Naive thymus-derived CD4-positive, alpha-beta T cell (primary cell): ENCODE results near the gene PTMA. TPM values are rescaled to one million over a fixed set of nuclear protein-coding genes. Genes with fewer than 3 reads are reported as not detected.

ENCODE experiments used
- ATAC-seq: fragments of 150-1000 bp; cut with Tn5 transposase; 2 replicates; pipeline ENCODE4 v1.10.0; 2021; ENCODE audit warnings: mild to moderate bottlenecking, moderate library complexity
- CTCF ChIA-PET: fragments of 350-600 bp; sonication (Branson Sonifier 250); formaldehyde crosslinking; loops from one replicate; lab custom pipeline; 2021; ENCODE audit warnings: antibody characterized with exemption; lab: Charles Lee
- POLR2A ChIA-PET: fragments of 350-600 bp; sonication (Branson Sonifier 250); formaldehyde crosslinking; loops from one replicate; lab custom pipeline; 2021; ENCODE audit warnings: antibody characterized with exemption, inconsistent platforms; lab: Charles Lee
- DNase-seq, 9 donors: peaks; one replicate each; pipeline versions ENCODE4 v3.0.0 to v3.0.0-alpha.2; 2020 to 2022; ENCODE audit warnings: mixed read lengths in 1 of 9
- H3K27ac ChIP-seq: one replicate; pipeline ENCODE4 v1.7.0; 2013; ENCODE audit warnings: mild to moderate bottlenecking, low read depth, low read length, moderate library complexity
- H3K27me3 ChIP-seq, 2 donors: one replicate each; pipeline ENCODE4 v1.7.0; 2013; ENCODE audit warnings: low read length in 2 of 2, mild to moderate bottlenecking in 2 of 2, moderate library complexity in 2 of 2; ENCODE audit not compliant: control insufficient read depth in 2 of 2, insufficient read depth in 2 of 2
- H3K36me3 ChIP-seq, 3 experiments: 1 replicate in 2 of 3; 2 replicates in 1 of 3; pipeline ENCODE4 v1.7.0; 2013; ENCODE audit warnings: low read length in 3 of 3, mild to moderate bottlenecking in 3 of 3, moderate library complexity in 1 of 3; ENCODE audit not compliant: insufficient read depth in 3 of 3, control insufficient read depth in 2 of 3
- H3K4me1 ChIP-seq, 2 donors: one replicate each; pipeline ENCODE4 v1.7.0; 2013; ENCODE audit warnings: low read length in 2 of 2, mild to moderate bottlenecking in 2 of 2, moderate library complexity in 1 of 2; ENCODE audit not compliant: control insufficient read depth in 2 of 2, insufficient read depth in 2 of 2
- H3K4me3 ChIP-seq: 2 replicates; pipeline ENCODE4 v1.7.0; 2013; ENCODE audit warnings: mild to moderate bottlenecking, low read length
- H3K9me3 ChIP-seq, 3 experiments: 1 replicate in 2 of 3; 2 replicates in 1 of 3; pipeline ENCODE4 v1.7.0; 2013; ENCODE audit warnings: low read length in 3 of 3; ENCODE audit not compliant: control insufficient read depth in 2 of 3
- H3K27ac Mint-ChIP-seq, 9 donors: one replicate each; pipeline ENCODE4 v1.8.0; 2020 to 2022; ENCODE audit warnings: mixed read lengths in 9 of 9, mild to moderate bottlenecking in 8 of 9, moderate library complexity in 5 of 9, inconsistent platforms in 2 of 9
- H3K27me3 Mint-ChIP-seq, 5 donors: one replicate each; pipeline ENCODE4 v1.8.0; 2021 to 2022; ENCODE audit warnings: mixed read lengths in 5 of 5, mild to moderate bottlenecking in 1 of 5
- H3K36me3 Mint-ChIP-seq, 5 donors: one replicate each; pipeline ENCODE4 v1.8.0; 2020 to 2022; ENCODE audit warnings: mixed read lengths in 5 of 5, mild to moderate bottlenecking in 3 of 5, inconsistent platforms in 1 of 5
- H3K4me1 Mint-ChIP-seq, 7 donors: one replicate each; pipeline ENCODE4 v1.8.0; 2020 to 2022; ENCODE audit warnings: mixed read lengths in 7 of 7, mild to moderate bottlenecking in 3 of 7, inconsistent platforms in 1 of 7
- H3K4me3 Mint-ChIP-seq, 10 donors: one replicate each; pipeline ENCODE4 v1.8.0; 2020 to 2022; ENCODE audit warnings: mild to moderate bottlenecking in 10 of 10, mixed read lengths in 10 of 10, moderate library complexity in 6 of 10, inconsistent platforms in 2 of 10
- H3K9me3 Mint-ChIP-seq, 11 donors: one replicate each; pipeline ENCODE4 v1.8.0; 2020 to 2022; ENCODE audit warnings: mixed read lengths in 11 of 11, mild to moderate bottlenecking in 4 of 11, inconsistent platforms in 1 of 11, moderate library complexity in 1 of 11
- intact Hi-C, 2 donors: fragments of 100-400 bp; cut with micrococcal nuclease; formaldehyde crosslinking; loops; one replicate each; pipeline ENCODE4 v1.15.1; 2023
- polyA plus RNA-seq, 2 donors: library from polyadenylated mRNA; unstranded; fragments of 300-500 nt; fragmentation: Illumina TruSeq; gene quantifications; one replicate each; pipeline ENCODE4 v1.2.3, GENCODE V29; 2021
- total RNA-seq, 6 experiments: library from RNA in 5 of 6; stranded (reverse) in 5 of 6; gene quantifications; 1 replicate in 5 of 6; 2 replicates in 1 of 6; pipeline ENCODE4 v1.2.3 and lab custom pipeline; 2021 to 2026

PTMA gene
- total and polyA plus RNA-seq, 7 experiments from 2014 or later, result 1,211 to 2,051 (median 1,324) TPM

DNA sequence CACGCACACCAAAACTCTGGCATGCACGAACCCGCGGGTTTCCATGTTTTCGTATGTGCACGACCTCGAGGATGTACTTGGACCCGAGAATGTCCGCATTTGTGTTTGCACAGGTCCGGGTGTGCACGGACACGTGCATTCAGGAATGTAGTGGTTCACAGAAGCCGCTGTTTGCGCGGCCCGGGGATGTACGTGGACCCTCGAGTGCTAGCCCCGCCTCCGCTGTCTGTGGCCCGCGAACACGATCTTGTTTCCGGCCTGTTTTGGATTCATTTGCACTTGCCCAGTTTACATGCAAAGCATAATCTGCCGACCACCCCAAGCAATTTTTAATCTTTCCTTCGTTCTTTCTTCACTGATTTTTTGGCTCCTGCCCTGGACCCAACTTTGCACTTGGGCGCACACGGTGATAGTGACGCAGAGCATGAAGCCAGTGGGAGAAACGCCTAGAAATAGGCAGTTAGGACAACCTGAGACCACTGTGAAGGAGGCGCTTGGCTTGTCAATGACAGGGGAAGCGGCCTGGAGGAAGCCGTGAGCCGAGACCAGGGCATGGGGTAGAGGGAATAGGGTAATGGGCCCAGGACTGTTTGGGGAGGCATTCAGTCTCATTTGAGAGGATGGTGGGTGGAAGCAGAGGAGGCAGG is 45.4 kb upstream of the PTMA start:
- POLR2A ChIA-PET, result interaction anchor here (0.6 to 9.2 kb wide), 8 partner anchors 9 to 146 kb away, joined by 3 to 241 read pairs (median 8); partner anchors contain the start of gene PTMA
- ATAC-seq, result no peak

DNA sequence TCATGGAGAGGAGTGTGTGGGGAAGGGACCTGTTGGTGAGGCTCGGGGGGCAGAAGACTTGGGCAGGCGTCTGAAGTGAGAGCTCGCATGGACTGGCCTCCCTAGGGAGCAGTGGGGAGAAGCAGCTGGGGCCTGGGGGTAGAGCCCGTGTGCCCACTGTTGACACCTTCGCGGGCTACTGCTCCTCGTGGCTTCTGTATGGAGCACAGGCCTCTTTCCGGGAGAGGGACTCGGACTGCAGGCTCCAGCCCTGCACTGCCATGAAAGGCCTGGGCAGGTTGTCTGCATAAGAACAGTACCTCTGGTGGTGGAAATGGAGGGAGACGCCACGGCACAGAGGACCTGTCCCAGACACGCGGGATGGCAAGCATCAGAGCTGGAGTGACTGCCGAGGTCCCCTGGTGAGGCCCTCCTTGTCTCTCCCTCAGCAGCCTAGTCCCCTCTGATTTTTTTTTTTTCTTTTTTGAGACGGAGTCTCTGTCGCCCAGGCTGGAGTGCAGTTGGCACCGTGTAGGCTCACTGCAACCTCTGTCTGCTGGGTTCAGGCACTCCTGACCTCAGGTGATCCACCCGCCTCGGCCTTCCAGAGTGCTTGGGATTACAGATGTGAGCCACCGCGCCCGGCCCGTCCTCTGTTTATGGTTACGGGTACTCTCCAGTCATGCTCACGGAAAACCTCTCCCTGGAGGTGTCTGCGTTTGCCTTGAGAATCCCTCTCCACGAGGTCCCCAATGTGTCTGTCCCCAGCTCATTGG is 44.7 kb upstream of the PTMA start:
- DNase-seq (no peak), ATAC-seq (no peak)
- ChIA-PET POLR2A (interaction anchor here (0.7 to 9.2 kb wide), 4 partner anchors 11 to 51 kb away, joined by 3 to 241 read pairs (median 7); partner anchors contain the start of gene PTMA), CTCF (interaction anchor here (1.6 to 2.7 kb wide), 2 partner anchors 11 to 51 kb away, joined by 4 to 14 read pairs; no protein-coding TSS in a partner anchor)
- H3K4me3 Mint-ChIP-seq, result peak overlapping the region in 7 of 10 donors; percentile 11 to 87 (median 78)
- H3K4me1 Mint-ChIP-seq, result peaks cover 8 to 34% (median 23%) of the 10 kb centered on the region in 7 donors
- H3K36me3 Mint-ChIP-seq, result peaks cover 0 to 5% (median 0%) of the 10 kb centered on the region in 5 donors
- Histone ChIP-seq H3K27me3 (no peaks in the 10 kb centered on the region), H3K4me1 (peaks cover 8 to 14% of the 10 kb centered on the region in 2 donors), H3K4me3 (no peak overlapping the region), H3K27ac (no peak overlapping the region), H3K9me3 (no peaks in the 10 kb centered on the region), H3K36me3 (no peaks in the 10 kb centered on the region)
- intact Hi-C loops, result loop anchor here in 1 of 2 donors (2.0 to 5.0 kb wide), 2 partner anchors 149 to 1741 kb away; partner anchors contain the start of genes FBXO36 and TRIP12
- no peaks in the 10 kb centered on the region for H3K27me3 Mint-ChIP-seq
- H3K9me3 Mint-ChIP-seq, result peaks cover 0 to 5% (median 0%) of the 10 kb centered on the region in 11 donors
- H3K27ac Mint-ChIP-seq, result peak overlapping the region; percentile 71 to 99 (median 96)

More for the DNA sequence above, 45.4 kb upstream of the PTMA start:
- no peaks in the 10 kb centered on the region for H3K27me3 Mint-ChIP-seq
- CTCF ChIA-PET, result interaction anchor here (1.0 to 1.6 kb wide), 3 partner anchors 12 to 52 kb away, joined by 4 read pairs; no protein-coding TSS in a partner anchor
- no peaks in the 10 kb centered on the region for H3K36me3 ChIP-seq
- peak overlapping the region; percentile 54 to 87 (median 80) for H3K4me3 Mint-ChIP-seq
- peaks cover 0 to 5% (median 0%) of the 10 kb centered on the region in 11 donors for H3K9me3 Mint-ChIP-seq
- H3K9me3 ChIP-seq, result no peaks in the 10 kb centered on the region
- no peaks in the 10 kb centered on the region for H3K27me3 ChIP-seq
- peak overlapping the region; percentile 59 for H3K4me3 ChIP-seq
- H3K4me1 Mint-ChIP-seq, result peaks cover 8 to 34% (median 23%) of the 10 kb centered on the region in 7 donors
- peak overlapping the region; percentile 83 to 99 (median 96) for H3K27ac Mint-ChIP-seq
- intact Hi-C loops, result loop anchor here (1.0 to 5.0 kb wide), 13 partner anchors 14 to 1741 kb away; partner anchors contain the start of genes PDE6D (in 2 of the 2), FBXO36 (in 1 of the 2), NCL (in 1 of the 2) and TRIP12 (in 1 of the 2)
- peak overlapping the region; percentile 88 for H3K27ac ChIP-seq
- peak in 1 of 9 donors; percentile 13 for DNase-seq
- peaks cover 8 to 14% of the 10 kb centered on the region in 2 donors for H3K4me1 ChIP-seq
- peaks cover 0 to 5% (median 0%) of the 10 kb centered on the region in 5 donors for H3K36me3 Mint-ChIP-seq

DNA sequence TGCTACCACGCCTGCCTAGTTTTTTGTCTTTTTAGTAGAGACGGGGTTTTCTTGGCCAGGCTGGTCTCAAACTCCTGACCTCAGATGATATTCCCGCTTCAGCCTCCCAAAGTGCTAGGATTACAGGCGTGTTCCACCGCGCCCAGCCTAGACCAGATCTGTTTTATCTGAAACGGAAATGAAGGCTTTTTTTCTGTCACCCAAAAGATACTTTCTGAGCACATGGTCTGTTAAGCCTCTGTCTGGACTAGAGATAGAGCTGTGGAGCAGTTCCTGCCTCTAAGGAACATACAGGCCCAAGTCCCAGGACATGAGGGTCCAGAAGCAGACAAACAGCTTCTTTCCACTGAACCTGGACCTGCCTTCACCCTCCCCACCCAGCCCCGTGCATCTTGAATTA is 43.6 kb upstream of the PTMA start:
- Mint-ChIP-seq H3K4me1 (peaks cover 8 to 34% (median 21%) of the 10 kb centered on the region in 7 donors), H3K9me3 (peaks cover 0 to 5% (median 0%) of the 10 kb centered on the region in 11 donors), H3K27ac (peak overlapping the region in 5 of 9 donors; percentile 9 to 50 (median 42)), H3K4me3 (no peak overlapping the region), H3K27me3 (no peaks in the 10 kb centered on the region), H3K36me3 (peaks cover 0 to 5% (median 0%) of the 10 kb centered on the region in 5 donors)
- H3K27ac ChIP-seq, result no peak overlapping the region
- H3K4me3 ChIP-seq, result no peak overlapping the region
- ChIA-PET CTCF (interaction anchor here (1.6 to 2.7 kb wide), 2 partner anchors 10 to 50 kb away, joined by 4 to 14 read pairs; no protein-coding TSS in a partner anchor), POLR2A (interaction anchor here (1.1 to 9.2 kb wide), 4 partner anchors 9 to 47 kb away, joined by 3 to 241 read pairs (median 8); partner anchors contain the start of gene PTMA)
- ATAC-seq (no peak), DNase-seq (no peak)
- H3K9me3 ChIP-seq, result no peaks in the 10 kb centered on the region
- intact Hi-C loops, result loop anchor here in 1 of 2 donors (5.0 kb wide), 1 partner anchor 1742 kb away; the partner anchor contains the start of genes FBXO36 and TRIP12
- H3K36me3 ChIP-seq, result no peaks in the 10 kb centered on the region
- no peaks in the 10 kb centered on the region for H3K27me3 ChIP-seq
- H3K4me1 ChIP-seq, result peaks cover 8 to 14% of the 10 kb centered on the region in 2 donors

DNA sequence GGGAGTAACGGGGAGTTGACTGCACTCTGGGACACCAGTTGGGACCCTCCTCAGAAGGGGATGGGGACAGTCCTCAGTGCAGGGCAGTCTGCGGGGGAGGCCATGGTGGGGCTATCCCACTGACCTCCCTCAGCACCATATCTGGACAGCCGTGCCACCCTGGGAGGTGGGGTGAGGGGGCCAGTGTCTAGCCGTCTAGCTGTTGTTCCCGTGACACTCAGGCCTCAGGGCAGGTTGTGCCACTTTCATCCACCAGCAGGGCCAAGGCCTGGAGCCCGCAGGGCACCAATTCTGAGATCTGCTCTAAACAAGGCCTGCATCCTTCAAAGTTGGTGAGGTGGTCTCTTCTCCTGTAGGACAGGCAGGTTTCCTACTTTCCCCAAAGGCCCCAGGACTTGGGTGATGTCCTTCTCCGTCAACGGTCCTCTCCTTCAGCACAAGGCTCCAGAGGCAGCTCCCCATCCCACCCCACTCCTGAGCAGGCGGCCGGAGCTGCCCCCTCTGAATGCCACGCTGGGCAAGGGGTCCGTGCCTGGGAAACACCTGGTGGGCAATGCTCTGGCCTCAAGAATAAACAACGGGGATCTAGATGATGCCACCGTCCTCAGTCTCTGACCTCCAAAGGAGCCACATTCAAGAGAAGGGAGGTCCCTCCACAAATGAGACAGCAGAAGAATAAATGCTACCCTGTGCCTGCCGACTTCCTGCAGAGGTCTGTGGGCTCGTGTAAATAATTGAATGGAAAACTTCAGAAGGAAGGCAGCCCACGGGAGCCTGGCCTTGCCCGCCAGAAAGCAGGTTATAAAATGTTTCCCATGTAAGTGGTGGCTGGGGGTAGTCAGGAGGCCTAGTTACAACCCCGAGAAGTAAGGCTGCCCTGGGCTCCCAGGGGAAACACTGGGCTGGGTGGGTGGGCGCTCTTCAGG is 42.8 kb upstream of the PTMA start:
- POLR2A ChIA-PET, result interaction anchor here (1.0 to 9.2 kb wide), 5 partner anchors 10 to 150 kb away, joined by 3 to 241 read pairs (median 6); partner anchors contain the start of gene PTMA
- Mint-ChIP-seq H3K27me3 (no peaks in the 10 kb centered on the region), H3K36me3 (peaks cover 0 to 5% (median 0%) of the 10 kb centered on the region in 5 donors), H3K9me3 (peaks cover 0 to 5% (median 0%) of the 10 kb centered on the region in 11 donors), H3K27ac (peak overlapping the region in 2 of 9 donors; percentile 56 to 66), H3K4me3 (peak overlapping the region in 3 of 10 donors; percentile 5 to 28 (median 15)), H3K4me1 (peaks cover 8 to 34% (median 21%) of the 10 kb centered on the region in 7 donors)
- DNase-seq (no peak), ATAC-seq (no peak)
- no peak overlapping the region for H3K4me3 ChIP-seq
- no peaks in the 10 kb centered on the region for H3K36me3 ChIP-seq
- no peak overlapping the region for H3K27ac ChIP-seq
- H3K27me3 ChIP-seq, result no peaks in the 10 kb centered on the region
- no peaks in the 10 kb centered on the region for H3K9me3 ChIP-seq
- peaks cover 8 to 14% of the 10 kb centered on the region in 2 donors for H3K4me1 ChIP-seq
- intact Hi-C loops, result no loop called here
- CTCF ChIA-PET, result interaction anchor here (0.6 to 2.7 kb wide), 4 partner anchors 12 to 107 kb away, joined by 3 to 14 read pairs (median 4); no protein-coding TSS in a partner anchor

DNA sequence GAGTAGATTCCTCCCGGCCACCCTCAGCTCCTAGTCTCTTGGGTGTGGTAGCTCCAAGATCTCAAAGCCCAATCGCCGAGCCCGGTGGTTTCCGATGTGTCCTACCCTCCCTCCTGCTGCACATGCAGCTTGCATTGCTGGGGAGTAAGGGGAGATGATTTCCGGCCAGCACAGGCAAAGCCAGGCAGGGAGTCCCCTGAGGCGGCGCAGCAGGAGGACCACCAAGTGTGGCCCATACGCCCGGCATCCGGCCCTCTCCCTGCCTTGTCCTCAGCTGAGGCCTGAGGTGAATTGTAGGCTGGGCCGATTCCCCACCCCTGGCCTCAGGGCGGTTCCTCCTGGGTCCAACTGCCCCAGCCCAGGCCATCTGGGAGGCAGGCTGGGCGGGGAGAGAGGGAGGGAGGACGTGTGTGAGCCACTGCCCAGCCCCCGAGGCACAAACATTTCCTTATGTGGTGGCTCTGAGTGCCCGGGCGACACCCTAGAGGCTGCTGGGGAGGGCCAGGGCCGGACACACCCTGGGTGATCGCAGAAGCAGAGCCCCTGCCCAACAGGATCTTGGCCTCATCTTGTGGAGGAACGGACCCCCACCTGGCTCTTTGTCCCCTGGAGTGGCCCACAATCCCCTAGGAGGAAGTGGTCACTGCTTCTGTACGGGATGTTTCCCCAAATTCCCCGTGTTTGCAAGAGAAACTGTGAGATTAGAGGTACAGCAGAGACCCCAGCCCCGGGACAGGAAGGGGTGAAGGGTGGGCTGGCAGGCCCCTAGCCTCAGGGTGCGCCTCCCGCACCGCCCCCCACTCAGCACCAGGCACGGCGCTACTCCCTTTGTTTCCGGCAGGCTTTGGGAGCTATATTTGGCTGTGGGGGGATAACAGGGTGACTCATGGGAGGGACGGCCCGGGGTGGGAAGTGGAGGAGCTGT is 41.9 kb upstream of the PTMA start:
- H3K27me3 Mint-ChIP-seq, result no peaks in the 10 kb centered on the region
- no peaks in the 10 kb centered on the region for H3K9me3 ChIP-seq
- H3K4me1 Mint-ChIP-seq, result peaks cover 9 to 33% (median 18%) of the 10 kb centered on the region in 7 donors
- DNase-seq (no peak), ATAC-seq (peak; percentile 32)
- H3K4me3 ChIP-seq, result no peak overlapping the region
- peaks cover 5 to 9% of the 10 kb centered on the region in 2 donors for H3K4me1 ChIP-seq
- H3K27me3 ChIP-seq, result no peaks in the 10 kb centered on the region
- ChIA-PET POLR2A (interaction anchor here (0.7 to 9.2 kb wide), 7 partner anchors 11 to 151 kb away, joined by 3 to 241 read pairs (median 4); partner anchors contain the start of gene PTMA), CTCF (interaction anchor here (0.6 to 2.7 kb wide), 4 partner anchors 9 to 108 kb away, joined by 3 to 14 read pairs (median 4); no protein-coding TSS in a partner anchor)
- H3K27ac ChIP-seq, result no peak overlapping the region
- intact Hi-C loops, result no loop called here
- H3K36me3 Mint-ChIP-seq, result peaks cover 0 to 2% (median 0%) of the 10 kb centered on the region in 5 donors
- peaks cover 0 to 5% (median 0%) of the 10 kb centered on the region in 11 donors for H3K9me3 Mint-ChIP-seq
- H3K4me3 Mint-ChIP-seq, result no peak overlapping the region
- no peaks in the 10 kb centered on the region for H3K36me3 ChIP-seq
- H3K27ac Mint-ChIP-seq, result no peak overlapping the region
